ENCODE data around the gene SCO1.

DNA sequence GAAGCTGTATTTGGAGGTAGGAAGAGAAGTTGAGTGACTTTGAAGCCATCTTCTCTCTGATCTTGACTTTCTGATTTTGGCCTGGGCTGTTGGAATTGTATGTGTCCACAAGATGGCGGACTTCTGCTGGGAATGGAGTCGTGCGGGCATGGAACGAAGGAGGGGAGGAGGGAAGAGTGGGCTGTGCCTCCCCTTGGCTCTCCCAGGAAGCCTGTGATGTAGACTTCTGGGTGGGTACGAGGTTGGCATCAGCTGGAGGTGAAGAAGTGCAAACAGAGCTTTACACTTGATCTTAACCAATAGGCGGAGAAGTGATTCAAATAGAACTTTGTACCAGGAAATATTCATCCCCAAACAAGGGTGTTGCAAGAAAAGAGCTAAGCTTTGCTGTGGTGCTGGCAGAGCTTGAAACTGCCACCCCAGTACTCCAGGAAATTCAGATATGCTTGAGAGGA lies 39.9 kb upstream of the SCO1 start:
- TF ChIP-seq CTCF (IDR thresholded peaks at IDR 0.05) (peak; percentile 63 to 67), POLR2A (IDR thresholded peaks at IDR 0.05) (no peak)
